ENCODE measurements around the gene CEP112. TPM values are rescaled to one million over a fixed set of nuclear protein-coding genes. Genes with fewer than 3 reads are reported as not detected.

CEP112 gene
- total and polyA plus RNA-seq, 4 donors, result 1.1 to 4.9 (median 1.4) TPM

DNA sequence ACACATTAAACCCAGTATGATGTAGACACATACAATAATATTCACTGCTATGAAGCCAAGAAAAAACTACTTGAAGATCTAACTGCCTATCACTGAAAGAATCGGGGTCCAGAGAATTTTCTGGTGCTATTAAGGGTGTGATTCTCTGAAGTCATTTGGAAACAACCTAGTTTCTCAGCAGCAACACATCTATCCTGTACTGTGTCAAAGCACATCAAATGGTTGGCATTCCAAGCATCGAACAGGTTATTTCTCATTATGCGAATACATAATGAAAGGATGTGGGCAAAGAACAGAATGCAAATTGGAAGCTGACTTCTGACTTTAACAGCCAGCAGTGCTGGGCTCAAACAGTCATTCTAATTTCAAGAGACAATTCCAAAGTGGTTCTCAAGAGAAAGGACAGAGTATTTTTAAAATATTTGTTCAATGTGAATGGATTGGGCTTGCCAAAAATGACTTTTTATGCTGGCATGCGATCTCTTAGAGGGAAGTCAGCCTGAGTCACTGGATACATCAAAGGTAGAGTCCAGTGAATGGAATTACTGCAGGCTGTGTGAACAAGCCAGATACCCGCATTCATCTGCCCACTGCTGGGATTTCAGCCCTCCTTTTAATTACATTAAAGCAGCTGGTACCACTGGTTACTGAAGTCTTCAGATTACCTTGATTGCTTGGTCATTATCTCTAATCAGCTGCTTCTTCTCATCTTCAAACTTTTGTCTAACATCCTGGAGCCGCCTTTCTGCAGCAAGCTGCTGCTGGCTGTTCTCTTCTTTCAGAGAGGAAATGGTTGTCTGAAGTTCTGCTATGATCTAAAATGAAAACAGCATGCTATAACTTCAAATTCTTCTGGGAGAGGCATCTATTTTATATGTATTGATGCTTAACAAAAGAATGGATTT lies 449.3 kb downstream of the CEP112 start (continued):
- TF ChIP-seq ZBTB33 (IDR thresholded peaks at IDR 0.05), result no peak
- TF ChIP-seq YY1 (IDR thresholded peaks at IDR 0.05), result no peak
- no peak for TF ChIP-seq SP1 (IDR thresholded peaks at IDR 0.05)
- no peak for TF ChIP-seq FOXA1 (IDR thresholded peaks at IDR 0.05)
- TF ChIP-seq GABPA (IDR thresholded peaks at IDR 0.05 in 1 of 2, conservative IDR thresholded peaks at IDR 0.05 in 1 of 2), result no peak
- no peak for TF ChIP-seq RXRA (IDR thresholded peaks at IDR 0.05)
- no peak for TF ChIP-seq ATF3 (IDR thresholded peaks at IDR 0.05)

DNA sequence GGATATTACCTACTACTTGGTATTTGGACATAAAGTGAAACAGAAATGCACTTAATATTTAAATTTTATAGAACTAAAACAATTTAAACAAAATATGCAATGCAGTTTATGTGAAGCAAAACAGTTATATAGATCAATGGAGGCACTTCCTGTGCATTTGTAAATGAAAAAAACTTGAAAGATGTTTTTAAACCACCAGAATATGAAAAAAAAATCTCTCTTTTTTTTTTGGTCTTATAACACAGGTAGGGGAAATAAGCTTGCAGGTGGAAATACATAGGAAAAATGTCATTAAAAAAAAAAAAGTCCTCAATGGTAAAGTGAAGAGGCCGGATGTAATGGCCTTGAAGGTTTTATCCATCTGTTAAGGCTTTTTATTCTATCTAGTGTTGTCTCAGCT lies 450.2 kb downstream of the CEP112 start:
- WGBS, result 85% methylated on average over 1 of the region's 1 CpG
- no peak for DNase-seq (ENCODE audit: low spot score)
- Histone ChIP-seq H3K36me3 (ENCODE audit: control insufficient read depth in 4 of 4, insufficient read depth in 3 of 4, low read depth in 1 of 4, low read length in 3 of 4) (no peaks in the 10 kb centered on the region), H3K9me3 (ENCODE audit: control insufficient read depth in 4 of 4, low read length in 3 of 4) (peaks cover 0 to 2% (median 0%) of the 10 kb centered on the region in 4 donors), H3K27ac (ENCODE audit: low read depth in 1 of 2, low read length in 2 of 2) (no peak overlapping the region), H3K27me3 (ENCODE audit: control insufficient read depth in 4 of 4, insufficient read depth in 4 of 4, low read length in 3 of 4) (no peaks in the 10 kb centered on the region), H3K9ac (ENCODE audit: low read depth in 1 of 2, low read length in 2 of 2) (no peak overlapping the region), H3K4me3 (ENCODE audit: low read depth in 1 of 3, low read length in 3 of 3) (no peak overlapping the region), H3K4me1 (ENCODE audit: control insufficient read depth in 4 of 4, insufficient read depth in 4 of 4, low read length in 3 of 4) (no peaks in the 10 kb centered on the region)
- TF ChIP-seq SP1 (IDR thresholded peaks at IDR 0.05), result no peak
- no peak for TF ChIP-seq ATF3 (IDR thresholded peaks at IDR 0.05)
- no peak for TF ChIP-seq ZBTB33 (IDR thresholded peaks at IDR 0.05)
- TF ChIP-seq GABPA (IDR thresholded peaks at IDR 0.05 in 1 of 2, conservative IDR thresholded peaks at IDR 0.05 in 1 of 2), result no peak
- TF ChIP-seq CTCF (IDR thresholded peaks at IDR 0.05; ENCODE audit: low read depth, low read length, missing input control), result no peak
- TF ChIP-seq YY1 (IDR thresholded peaks at IDR 0.05), result no peak

- TF ChIP-seq FOXA2 (IDR thresholded peaks at IDR 0.05) (no peak), ATF3 (IDR thresholded peaks at IDR 0.05) (no peak), YY1 (IDR thresholded peaks at IDR 0.05) (no peak), NR2F2 (IDR thresholded peaks at IDR 0.05) (no peak), ZBTB33 (IDR thresholded peaks at IDR 0.05) (no peak)
- H3K4me3 ChIP-seq (ENCODE audit: low read depth in 1 of 3, low read length in 3 of 3), result no peak overlapping the region
- no peak for DNase-seq (ENCODE audit: low spot score)
- no peaks in the 10 kb centered on the region for H3K27me3 ChIP-seq (ENCODE audit: control insufficient read depth in 4 of 4, insufficient read depth in 4 of 4, low read length in 3 of 4)
- H3K9ac ChIP-seq (ENCODE audit: low read depth in 1 of 2, low read length in 2 of 2), result no peak overlapping the region
- H3K36me3 ChIP-seq (ENCODE audit: control insufficient read depth in 4 of 4, insufficient read depth in 3 of 4, low read depth in 1 of 4, low read length in 3 of 4), result no peaks in the 10 kb centered on the region
- no peaks in the 10 kb centered on the region for H3K4me1 ChIP-seq (ENCODE audit: control insufficient read depth in 4 of 4, insufficient read depth in 4 of 4, low read length in 3 of 4)
- peaks cover 0 to 2% (median 0%) of the 10 kb centered on the region in 4 donors for H3K9me3 ChIP-seq (ENCODE audit: control insufficient read depth in 4 of 4, low read length in 3 of 4)
- no peak overlapping the region for H3K27ac ChIP-seq (ENCODE audit: low read depth in 1 of 2, low read length in 2 of 2)
These were observed 452.9 kb downstream of the CEP112 start for GRCh38 chr17:65739034-65739433.

Measured in liver (tissue), 9 donors.